RPMI7951 (cell line): ENCODE data around the gene NUDT1. TPM values are rescaled to one million over a fixed set of nuclear protein-coding genes. Genes with fewer than 3 reads are reported as not detected.

Experiments
- DNase-seq: peaks from one replicate; pipeline ENCODE4 v3.0.0-alpha.2; 2012; ENCODE audit warnings: low read depth
- total RNA-seq: library from RNA; depleted of rRNA; stranded (reverse); fragments of >200 nt; shearing (Covaris generic); gene quantifications from 2 replicates; pipeline ENCODE4 v1.2.3, GENCODE V29; 2014; rRNA removed

Gene NUDT1
- total RNA-seq, 1 experiment from 2014 or later = 131 TPM

DNA sequence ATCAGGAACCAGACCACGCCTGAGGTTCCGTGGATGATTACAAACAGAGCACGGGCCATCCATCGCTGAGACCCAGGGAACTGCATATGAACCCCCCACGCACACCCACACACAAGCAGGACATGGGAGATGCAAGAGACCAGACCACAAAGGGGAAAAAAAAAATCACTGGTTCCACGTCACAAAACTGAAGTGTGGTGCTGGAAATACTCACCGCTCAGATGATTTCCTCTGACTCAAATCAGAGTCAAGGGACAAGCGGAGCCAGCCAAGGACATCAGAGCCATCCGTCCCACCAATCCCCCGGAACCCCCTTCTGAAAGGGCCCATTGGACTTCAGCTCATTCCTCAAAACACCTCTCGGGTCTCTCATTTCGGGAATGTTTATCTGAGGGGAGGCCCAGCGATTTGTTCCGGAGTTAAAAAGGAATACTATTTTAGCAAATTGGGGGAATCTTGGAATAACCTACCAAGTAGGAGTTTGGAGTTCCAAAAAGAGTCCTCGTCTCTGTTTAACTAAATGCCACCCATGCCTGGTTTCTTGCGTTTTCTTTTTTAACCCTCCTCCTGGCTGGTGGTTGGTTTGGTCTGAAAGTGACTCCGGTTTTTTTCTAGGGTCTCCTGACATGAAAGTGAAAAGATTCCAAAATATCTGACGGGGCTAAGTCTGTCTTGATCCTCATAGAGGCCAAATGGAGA lies 57.3 kb downstream of the NUDT1 start:
- DNase-seq = peak; percentile 92

DNA sequence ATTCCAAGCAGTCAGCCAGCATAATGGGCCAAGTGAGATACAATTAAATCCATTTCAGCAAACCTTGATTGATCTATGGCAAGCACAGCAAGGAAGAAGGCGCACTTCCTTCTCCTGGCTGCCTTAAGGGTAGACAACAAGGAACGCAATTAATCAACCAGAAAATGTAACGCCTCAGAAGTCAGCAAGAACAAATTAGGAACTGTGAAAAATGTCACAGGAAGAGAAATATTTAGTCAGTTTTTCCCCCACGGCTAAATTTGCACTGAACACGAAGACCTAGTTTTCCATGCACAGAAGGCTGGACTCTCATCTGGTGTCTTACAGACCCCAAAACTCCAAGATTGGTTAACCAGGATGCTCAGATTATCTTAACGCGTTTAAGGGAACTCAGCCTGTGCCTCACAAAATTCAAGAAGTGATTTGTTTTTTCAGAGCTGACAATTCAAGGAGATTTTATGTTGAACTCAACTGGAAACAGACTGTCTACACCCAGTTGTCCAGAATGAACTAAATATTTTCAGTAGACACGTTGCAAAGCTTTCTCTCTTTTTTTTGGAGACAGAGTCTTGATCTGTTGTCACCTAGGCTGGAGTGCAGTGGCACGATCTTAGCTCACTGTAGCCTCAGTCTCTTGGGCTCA lies 58.0 kb downstream of the NUDT1 start:
- DNase-seq = peak; percentile 18

Other genes starting within 250 kb of the NUDT1 start
- 133 and 165 TPM in 2 replicates for gene MAD1L1, start 9.3 kb upstream of the NUDT1 start, total RNA-seq
- 36.4 and 36.8 TPM in 2 replicates for gene MRM2, start within 50 bp of the NUDT1 start, total RNA-seq
- gene SNX8, start 72.2 kb downstream of the NUDT1 start, total RNA-seq = 8.9 and 24.2 TPM in 2 replicates
- gene EIF3B, start 112.6 kb downstream of the NUDT1 start, total RNA-seq = 182 and 205 TPM in 2 replicates
- gene CHST12, start 161.4 kb downstream of the NUDT1 start, total RNA-seq = 5.9 and 8.0 TPM in 2 replicates
- not detected in 2 replicates for gene GRIFIN, start 234.2 kb downstream of the NUDT1 start, total RNA-seq